Upper lobe of right lung (tissue), 1 donor: ENCODE measurements around the gene PCGF6. TPM values are rescaled to one million over a fixed set of nuclear protein-coding genes. Genes with fewer than 3 reads are reported as not detected.
A peak's percentile ranks its signal among the peaks of the same experiment; 100 is the strongest.

ENCODE experiments used
- ATAC-seq: fragments of 200-7000 bp; cut with Tn5 transposase; one replicate; pipeline ENCODE4 v1.9.1; 2020; ENCODE audit warnings: mild to moderate bottlenecking, moderate library complexity
- DNase-seq: peaks from one replicate; pipeline ENCODE4 v3.0.0-alpha.2; 2020
- H3K27ac ChIP-seq: fragments of 200-600 bp; one replicate; pipeline ENCODE4 v1.8.0; 2022
- H3K27me3 ChIP-seq: fragments of 200-600 bp; one replicate; pipeline ENCODE4 v1.8.0; 2022; ENCODE audit warnings: mild to moderate bottlenecking
- H3K36me3 ChIP-seq: fragments of 200-600 bp; one replicate; pipeline ENCODE4 v1.8.0; 2022
- H3K4me1 ChIP-seq: fragments of 200-600 bp; one replicate; pipeline ENCODE4 v1.8.0; 2022
- H3K4me3 ChIP-seq: fragments of 200-600 bp; one replicate; pipeline ENCODE4 v1.8.0; 2022; ENCODE audit warnings: mild to moderate bottlenecking
- H3K9me3 ChIP-seq: fragments of 200-600 bp; one replicate; pipeline ENCODE4 v1.8.0; 2022
- intact Hi-C: fragments of 100-400 bp; cut with DNase I; formaldehyde crosslinking; loops from one replicate; pipeline ENCODE4 v1.11.0; 2022
- microRNA-seq: library from miRNA; unstranded; fragments of <30 nt; microRNA quantifications from one replicate; pipeline ENCODE4 v1.2.0, GENCODE V29; 2020; ENCODE audit warnings: borderline microRNAs expressed
- total RNA-seq: library from RNA; stranded (reverse); fragmentation: NEBNext Ultra II Directional; extraction: Animal tissue kit (Norgen Biotek cat#: 25700); gene quantifications from one replicate; pipeline ENCODE4 v1.2.1, GENCODE V29; 2021
- TF ChIP-seq, protein P1 (sequence below): fragments of 200-600 bp; IDR thresholded peaks from one replicate; pipeline ENCODE4 v1.8.0; 2022; ENCODE audit warnings: antibody characterized with exemption
- donor health status: DM: no; HTN: yes; CAD: no; lungs with severe emphysema.

The PCGF6 gene
- total RNA-seq, 1 donor from 2014 or later: 5.5 TPM

DNA sequence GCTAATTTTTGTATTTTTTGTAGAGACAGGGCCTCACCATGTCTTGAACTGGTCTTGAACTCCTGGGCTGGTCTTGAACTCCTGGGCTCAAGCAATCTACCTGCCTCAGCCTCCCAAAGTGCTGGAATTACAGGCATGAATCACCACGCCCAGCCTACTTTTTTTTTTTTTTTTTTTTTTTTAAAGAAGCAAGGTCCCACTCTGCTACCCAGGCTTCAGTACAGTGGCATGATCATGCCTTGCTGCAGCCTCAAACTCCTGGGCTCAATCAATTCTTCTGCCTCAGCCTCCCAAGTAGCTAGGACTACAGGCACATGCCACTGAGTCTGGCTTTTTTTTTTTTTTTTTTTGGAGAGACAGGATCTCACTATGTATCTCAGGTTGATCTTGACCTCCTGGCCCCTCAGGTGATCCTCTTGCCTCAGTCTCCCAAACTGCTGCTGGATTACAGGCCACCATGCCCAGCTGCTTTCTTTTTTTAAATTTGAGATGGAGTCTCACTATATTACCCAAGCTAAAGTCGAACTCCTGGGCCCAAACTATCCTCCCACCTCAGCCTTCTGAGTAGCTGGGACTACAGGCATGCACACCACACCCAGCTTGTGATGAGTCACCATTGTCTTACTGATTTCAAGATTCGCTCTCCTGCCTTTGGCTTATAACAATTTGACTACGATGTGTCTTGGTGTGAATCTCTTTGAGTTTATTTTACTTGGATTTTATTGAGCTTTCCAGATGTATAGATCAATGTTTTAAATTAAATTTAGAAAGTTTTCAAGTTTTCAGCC is 96.2 kb downstream of the PCGF6 start:
- Histone ChIP-seq H3K4me1 (no peaks in the 10 kb centered on the region), H3K27me3 (no peaks in the 10 kb centered on the region), H3K36me3 (no peaks in the 10 kb centered on the region), H3K9me3 (no peaks in the 10 kb centered on the region), H3K27ac (no peak overlapping the region), H3K4me3 (no peak overlapping the region)
- no peak for DNase-seq
- intact Hi-C loops: loop anchor here (10.0 kb wide), 1 partner anchor 180 kb away; no protein-coding TSS in a partner anchor
- TF ChIP-seq, protein P1, sequence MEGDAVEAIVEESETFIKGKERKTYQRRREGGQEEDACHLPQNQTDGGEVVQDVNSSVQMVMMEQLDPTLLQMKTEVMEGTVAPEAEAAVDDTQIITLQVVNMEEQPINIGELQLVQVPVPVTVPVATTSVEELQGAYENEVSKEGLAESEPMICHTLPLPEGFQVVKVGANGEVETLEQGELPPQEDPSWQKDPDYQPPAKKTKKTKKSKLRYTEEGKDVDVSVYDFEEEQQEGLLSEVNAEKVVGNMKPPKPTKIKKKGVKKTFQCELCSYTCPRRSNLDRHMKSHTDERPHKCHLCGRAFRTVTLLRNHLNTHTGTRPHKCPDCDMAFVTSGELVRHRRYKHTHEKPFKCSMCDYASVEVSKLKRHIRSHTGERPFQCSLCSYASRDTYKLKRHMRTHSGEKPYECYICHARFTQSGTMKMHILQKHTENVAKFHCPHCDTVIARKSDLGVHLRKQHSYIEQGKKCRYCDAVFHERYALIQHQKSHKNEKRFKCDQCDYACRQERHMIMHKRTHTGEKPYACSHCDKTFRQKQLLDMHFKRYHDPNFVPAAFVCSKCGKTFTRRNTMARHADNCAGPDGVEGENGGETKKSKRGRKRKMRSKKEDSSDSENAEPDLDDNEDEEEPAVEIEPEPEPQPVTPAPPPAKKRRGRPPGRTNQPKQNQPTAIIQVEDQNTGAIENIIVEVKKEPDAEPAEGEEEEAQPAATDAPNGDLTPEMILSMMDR: no peak
- no peak for ATAC-seq

DNA sequence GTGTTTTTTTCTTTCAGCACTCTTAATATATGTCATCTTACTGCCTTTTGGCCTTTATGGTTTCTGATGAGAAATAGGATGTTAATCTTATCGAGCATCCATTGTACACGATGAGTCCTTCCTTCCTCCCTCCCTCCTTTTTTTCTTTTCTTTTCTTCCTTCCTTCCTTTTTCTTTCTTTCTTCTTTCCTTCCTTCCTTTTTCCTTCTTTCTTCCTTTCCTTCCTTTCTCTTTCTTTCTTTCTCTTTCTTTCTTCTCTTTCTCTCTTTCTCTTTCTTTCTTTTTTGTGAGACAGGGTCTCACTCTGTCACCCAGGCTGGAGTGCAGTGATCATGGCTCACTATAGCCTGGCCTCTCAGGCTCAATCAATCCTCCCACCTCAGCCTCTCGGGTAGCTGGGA is 96.8 kb downstream of the PCGF6 start:
- Histone ChIP-seq H3K9me3 (no peaks in the 10 kb centered on the region), H3K36me3 (no peaks in the 10 kb centered on the region), H3K4me3 (no peak overlapping the region), H3K27me3 (no peaks in the 10 kb centered on the region), H3K4me1 (no peaks in the 10 kb centered on the region), H3K27ac (no peak overlapping the region)
- ATAC-seq (no peak), DNase-seq (no peak)
- intact Hi-C loops: loop anchor here (10.0 kb wide), 1 partner anchor 179 kb away; no protein-coding TSS in a partner anchor
- TF ChIP-seq, protein P1: no peak

Small RNA genes lying within 50 kb of the gene (microRNA-seq; reads per million reads assigned to microRNA genes)
- 299 reads per million, percentile 76 among the genes with 10 or more reads in this experiment for gene MIR1307

Other genes starting within 250 kb of the PCGF6 start
- 92.7 TPM for gene NT5C2, start 157.9 kb downstream of the PCGF6 start, total RNA-seq
- not detected for gene RPEL1, start 105.3 kb downstream of the PCGF6 start, total RNA-seq
- gene INA, start 74.0 kb downstream of the PCGF6 start, total RNA-seq: not detected
- 4.1 TPM for gene TAF5, start 16.8 kb upstream of the PCGF6 start, total RNA-seq
- gene ATP5MK, start 45.3 kb upstream of the PCGF6 start, total RNA-seq: 206 TPM
- gene PDCD11, start 45.5 kb upstream of the PCGF6 start, total RNA-seq: 25.1 TPM
- 29.4 TPM for gene CALHM2, start 101.2 kb upstream of the PCGF6 start, total RNA-seq
- not detected for gene CALHM1, start 107.8 kb upstream of the PCGF6 start, total RNA-seq
- gene CALHM3, start 128.1 kb upstream of the PCGF6 start, total RNA-seq: not detected
- 0.64 TPM for gene NEURL1, start 142.6 kb upstream of the PCGF6 start, total RNA-seq